Subcutaneous adipose tissue (tissue), 4 donors: ENCODE results near the gene HBG2. TPM values are rescaled to one million over a fixed set of nuclear protein-coding genes. Genes with fewer than 3 reads are reported as not detected.

ENCODE experiments used
- total RNA-seq, 4 donors: library from RNA; depleted of rRNA; stranded (reverse); fragments of >200 nt; gene quantifications; one replicate each; pipeline ENCODE4 v1.1.0, GENCODE V29; 2016
- TF ChIP-seq, protein P1 (sequence below): fragments of 450-650 bp; IDR thresholded peaks from one replicate; pipeline ENCODE4 v1.5.1; 2016; ENCODE audit warnings: low read depth, mild to moderate bottlenecking, control low read depth, antibody characterized with exemption, moderate library complexity

HBG2 gene
- total RNA-seq, 4 donors from 2014 or later = not detected

- TF ChIP-seq, protein P1, sequence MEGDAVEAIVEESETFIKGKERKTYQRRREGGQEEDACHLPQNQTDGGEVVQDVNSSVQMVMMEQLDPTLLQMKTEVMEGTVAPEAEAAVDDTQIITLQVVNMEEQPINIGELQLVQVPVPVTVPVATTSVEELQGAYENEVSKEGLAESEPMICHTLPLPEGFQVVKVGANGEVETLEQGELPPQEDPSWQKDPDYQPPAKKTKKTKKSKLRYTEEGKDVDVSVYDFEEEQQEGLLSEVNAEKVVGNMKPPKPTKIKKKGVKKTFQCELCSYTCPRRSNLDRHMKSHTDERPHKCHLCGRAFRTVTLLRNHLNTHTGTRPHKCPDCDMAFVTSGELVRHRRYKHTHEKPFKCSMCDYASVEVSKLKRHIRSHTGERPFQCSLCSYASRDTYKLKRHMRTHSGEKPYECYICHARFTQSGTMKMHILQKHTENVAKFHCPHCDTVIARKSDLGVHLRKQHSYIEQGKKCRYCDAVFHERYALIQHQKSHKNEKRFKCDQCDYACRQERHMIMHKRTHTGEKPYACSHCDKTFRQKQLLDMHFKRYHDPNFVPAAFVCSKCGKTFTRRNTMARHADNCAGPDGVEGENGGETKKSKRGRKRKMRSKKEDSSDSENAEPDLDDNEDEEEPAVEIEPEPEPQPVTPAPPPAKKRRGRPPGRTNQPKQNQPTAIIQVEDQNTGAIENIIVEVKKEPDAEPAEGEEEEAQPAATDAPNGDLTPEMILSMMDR = no peak
These were observed 15.2 kb upstream of the HBG2 start, which contains the start of gene HBE1 for GRCh38 chr11:5269715-5270147. HBE1 (minus strand) TSS chr11:5269945; CDS start chr11:5269890, 55 bp downstream.

DNA sequence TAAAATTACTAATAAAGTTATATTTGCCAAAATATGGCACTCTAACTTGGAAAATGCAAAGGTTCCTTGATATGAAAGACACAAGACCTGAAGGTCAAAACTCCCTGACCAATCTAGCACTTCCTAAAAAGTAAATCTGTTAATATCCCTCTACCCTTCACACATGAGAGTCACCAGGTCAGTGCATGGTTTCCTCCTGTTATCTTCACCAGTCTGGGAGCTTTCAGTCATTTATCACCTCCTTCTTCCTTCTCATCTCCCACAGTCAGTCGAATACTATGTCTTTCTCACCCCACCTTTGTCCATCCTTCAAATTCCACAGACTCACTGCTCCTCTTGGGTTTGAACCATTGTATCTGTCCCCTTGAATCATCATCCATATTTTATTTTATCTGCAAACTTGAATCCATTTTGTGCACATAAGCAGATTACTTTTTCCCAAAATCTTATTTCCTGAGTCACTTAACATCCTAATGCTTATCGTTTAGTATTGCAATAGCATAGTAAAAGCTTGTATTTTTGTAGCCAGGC, 12.5 kb upstream of the HBG2 start:
- TF ChIP-seq, protein P1 = no peak

- TF ChIP-seq, protein P1 = no peak
These were observed 12.0 kb upstream of the HBG2 start for GRCh38 chr11:5266609-5267008.

- TF ChIP-seq, protein P1 = no peak
These were observed 11.3 kb upstream of the HBG2 start for GRCh38 chr11:5265832-5266231.

GRCh38 chr11:5258543-5259262, 4.1 kb upstream of the HBG2 start:
- TF ChIP-seq, protein P1 = no peak

DNA sequence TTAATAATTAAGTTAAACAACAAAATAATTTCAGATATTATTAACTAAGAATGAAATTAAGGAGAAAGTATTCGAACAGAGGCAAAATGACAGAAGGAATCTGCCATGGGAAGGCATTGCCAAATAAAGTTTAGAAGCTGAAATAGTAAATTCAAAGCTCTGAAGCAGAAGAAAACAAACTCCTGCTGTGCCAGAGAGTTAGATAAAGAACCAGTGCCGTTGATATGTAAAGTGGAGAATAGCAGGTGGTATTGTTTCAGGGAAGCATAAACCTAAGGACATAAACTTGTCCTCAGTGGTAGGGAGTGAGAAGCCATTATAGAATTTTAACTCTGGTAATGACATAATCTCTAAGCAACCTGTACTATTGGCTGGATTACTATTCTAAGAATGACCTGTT, 2.7 kb upstream of the HBG2 start:
- TF ChIP-seq, protein P1 = no peak

DNA sequence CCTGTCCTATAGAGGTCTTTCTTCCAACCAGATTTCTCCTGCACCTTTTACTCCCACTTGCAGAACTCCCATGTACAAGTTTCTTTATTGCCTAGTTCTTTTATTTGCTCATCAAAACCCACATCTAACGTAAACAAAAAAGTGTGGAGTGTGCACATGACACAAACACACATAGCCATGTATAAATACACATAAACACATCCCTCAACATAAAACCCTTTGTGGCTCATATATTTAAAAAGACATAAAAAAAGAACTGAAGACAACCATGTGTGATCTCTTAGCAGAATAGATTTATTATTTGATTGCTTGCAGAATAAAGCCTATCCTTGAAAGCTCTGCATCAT, 1.7 kb downstream of the HBG2 start:
- TF ChIP-seq, protein P1 = no peak
